Measurements from ENCODE around the gene ENO2.
"Not testable (repeated sequence)": the region's sequence is repeated elsewhere in the genome, so short reads cannot be mapped to it uniquely, and the experiment has no call there.

Gene ENO2

DNA sequence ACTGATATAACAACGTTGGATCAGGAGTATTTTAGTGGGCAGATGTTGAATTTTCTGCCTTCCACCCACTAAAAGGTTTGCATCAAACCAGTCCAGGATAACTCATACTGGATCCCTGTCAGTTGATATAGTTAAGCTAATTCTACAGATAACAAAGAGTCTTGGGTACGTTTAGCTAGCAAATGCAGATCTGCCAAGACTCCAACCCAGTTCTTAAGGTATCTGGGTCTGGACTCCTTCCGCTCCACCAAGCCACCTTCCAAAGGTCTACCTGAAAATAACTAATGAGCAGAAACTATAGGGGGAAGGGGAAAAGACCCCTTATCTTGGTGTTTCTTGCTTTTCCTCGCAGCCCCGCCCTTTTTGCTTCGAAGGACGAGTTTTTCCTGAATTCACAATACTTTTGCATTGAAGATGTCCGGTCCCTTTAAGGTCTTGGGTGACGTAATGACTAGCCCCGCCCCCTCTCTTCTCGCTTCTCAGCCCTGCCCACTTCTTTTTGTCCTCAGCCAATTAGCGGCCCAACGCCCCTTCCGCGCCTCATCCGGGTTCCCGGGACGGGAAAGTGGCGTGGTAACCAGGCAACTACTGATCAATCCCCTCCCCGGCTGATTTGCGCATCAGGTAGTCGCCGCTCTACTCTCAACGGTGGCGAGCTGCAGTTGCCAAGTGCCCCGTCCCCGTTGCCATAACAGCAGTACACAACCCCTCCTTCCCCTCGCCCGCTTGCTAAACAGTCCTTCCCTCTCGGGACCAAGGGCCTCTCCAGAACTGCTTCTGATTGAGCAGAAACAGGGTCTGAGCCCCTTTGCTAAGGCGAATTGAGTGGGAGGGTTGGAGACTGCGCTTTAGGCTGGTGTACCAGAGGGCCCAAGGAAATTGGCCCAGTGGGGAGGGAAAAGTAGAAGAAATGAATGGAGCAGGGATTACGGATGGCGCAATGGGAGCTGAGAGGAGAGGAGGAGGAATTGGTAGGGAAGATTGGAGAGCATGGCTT lies 9.8 kb upstream of the ENO2 start, which contains the start of gene LRRC23:
Gene LRRC23 (plus strand): TSS at position 543 of the 997 bp plus-strand sequence. CDS start 812 bp downstream, outside the sequence.
- no peak within 1 kb of the TSS for H3K4ac ChIP-seq (ENCODE audit: low read depth, low read length)
- H3K18ac ChIP-seq (ENCODE audit: low read length) = no peak within 1 kb of the TSS
- no peak within 1 kb of the TSS for H2BK5ac ChIP-seq (ENCODE audit: low read length)
- peak within 1 kb of the TSS; percentile 33 for H3K4me3 ChIP-seq (ENCODE audit: low read length)
- H3K56ac ChIP-seq (ENCODE audit: low read length) = peak within 1 kb of the TSS; percentile 78
- peak within 1 kb of the TSS; percentile 16 for H4K8ac ChIP-seq (ENCODE audit: low read depth, low read length)
- no peaks in the 10 kb centered on the region for H3K79me1 ChIP-seq (ENCODE audit: low read length)
- H3K79me2 ChIP-seq (ENCODE audit: control insufficient read depth, insufficient read depth, low read length) = no peaks in the 10 kb centered on the region
- no peak within 1 kb of the TSS for H4K5ac ChIP-seq (ENCODE audit: low read length)
- WGBS (ENCODE audit: extremely low coverage, insufficient coverage, low lambda C conversion rate) = no CpG with 5 or more reads among the region's 34 CpGs
- H3K27me3 ChIP-seq (ENCODE audit: insufficient read depth, low read length, poor library complexity) = no peaks in the 10 kb centered on the region
- H2BK15ac ChIP-seq (replicated peaks; ENCODE audit: low read depth) = peak within 1 kb of the TSS; percentile 4
- no peak within 1 kb of the TSS for H2BK120ac ChIP-seq (ENCODE audit: low read depth, low read length)
- no peak within 1 kb of the TSS for H2AK5ac ChIP-seq (ENCODE audit: low read length)
- peak within 1 kb of the TSS; percentile 61 for H3K4me2 ChIP-seq (ENCODE audit: low read length)
- peak within 1 kb of the TSS; percentile 6 for H3K27ac ChIP-seq (ENCODE audit: low read depth, low read length)
- H3K36me3 ChIP-seq (ENCODE audit: control insufficient read depth, insufficient read depth, low read length) = no peaks in the 10 kb centered on the region
- no peak within 1 kb of the TSS for H3K23ac ChIP-seq (ENCODE audit: low read length)
- peak within 1 kb of the TSS; percentile 69 for H3K9ac ChIP-seq (ENCODE audit: low read length)
- peaks cover 2% of the 10 kb centered on the region for H3K4me1 ChIP-seq (ENCODE audit: control insufficient read depth, low read depth, low read length)
- DNase-seq = peak; percentile 100

DNA sequence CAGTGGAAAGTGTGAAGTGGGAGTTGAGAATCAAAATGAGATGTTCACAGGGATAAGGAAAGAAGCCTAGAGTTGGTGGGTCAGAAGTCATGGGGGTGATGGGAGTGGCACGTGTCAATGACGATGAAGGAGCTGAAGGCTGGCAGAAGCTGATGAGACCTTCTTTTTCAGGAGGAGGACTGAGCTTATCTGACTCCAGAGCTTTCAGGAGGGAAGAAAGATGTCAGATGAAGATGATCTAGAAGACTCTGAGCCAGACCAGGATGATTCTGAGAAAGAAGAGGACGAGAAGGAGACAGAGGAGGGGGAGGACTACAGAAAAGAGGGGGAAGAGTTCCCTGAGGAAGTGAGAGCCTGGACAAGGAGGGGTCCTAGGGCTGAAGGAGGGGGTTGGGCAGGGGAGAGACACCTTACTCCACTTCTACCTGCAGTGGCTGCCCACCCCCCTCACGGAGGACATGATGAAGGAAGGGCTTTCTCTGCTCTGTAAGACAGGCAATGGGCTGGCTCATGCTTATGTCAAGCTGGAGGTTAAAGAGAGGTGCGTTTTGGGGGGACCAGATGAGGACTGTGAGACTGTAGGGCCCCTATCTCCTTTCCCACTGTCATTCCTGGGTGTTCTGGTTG lies 8.9 kb upstream of the ENO2 start:
- no peak for DNase-seq
- Histone ChIP-seq H2AK5ac (ENCODE audit: low read length) (no peak overlapping the region), H3K36me3 (ENCODE audit: control insufficient read depth, insufficient read depth, low read length) (no peaks in the 10 kb centered on the region), H2BK5ac (ENCODE audit: low read length) (no peak overlapping the region), H3K27ac (ENCODE audit: low read depth, low read length) (no peak overlapping the region), H2BK120ac (ENCODE audit: low read depth, low read length) (no peak overlapping the region), H3K9ac (ENCODE audit: low read length) (peak overlapping the region; percentile 69), H3K4me2 (ENCODE audit: low read length) (peak overlapping the region; percentile 61), H3K79me2 (ENCODE audit: control insufficient read depth, insufficient read depth, low read length) (no peaks in the 10 kb centered on the region), H4K8ac (ENCODE audit: low read depth, low read length) (no peak overlapping the region), H3K56ac (ENCODE audit: low read length) (peak overlapping the region; percentile 78), H3K18ac (ENCODE audit: low read length) (no peak overlapping the region), H2BK15ac (replicated peaks; ENCODE audit: low read depth) (no peak overlapping the region), H3K4me1 (ENCODE audit: control insufficient read depth, low read depth, low read length) (peaks cover 2% of the 10 kb centered on the region), H3K27me3 (ENCODE audit: insufficient read depth, low read length, poor library complexity) (no peaks in the 10 kb centered on the region), H3K79me1 (ENCODE audit: low read length) (no peaks in the 10 kb centered on the region), H4K5ac (ENCODE audit: low read length) (no peak overlapping the region), H3K4ac (ENCODE audit: low read depth, low read length) (no peak overlapping the region), H3K23ac (ENCODE audit: low read length) (no peak overlapping the region), H3K4me3 (ENCODE audit: low read length) (no peak overlapping the region)
- no CpG with 5 or more reads among the region's 5 CpGs for whole genome bisulfite sequencing (ENCODE audit: extremely low coverage, insufficient coverage, low lambda C conversion rate)

DNA sequence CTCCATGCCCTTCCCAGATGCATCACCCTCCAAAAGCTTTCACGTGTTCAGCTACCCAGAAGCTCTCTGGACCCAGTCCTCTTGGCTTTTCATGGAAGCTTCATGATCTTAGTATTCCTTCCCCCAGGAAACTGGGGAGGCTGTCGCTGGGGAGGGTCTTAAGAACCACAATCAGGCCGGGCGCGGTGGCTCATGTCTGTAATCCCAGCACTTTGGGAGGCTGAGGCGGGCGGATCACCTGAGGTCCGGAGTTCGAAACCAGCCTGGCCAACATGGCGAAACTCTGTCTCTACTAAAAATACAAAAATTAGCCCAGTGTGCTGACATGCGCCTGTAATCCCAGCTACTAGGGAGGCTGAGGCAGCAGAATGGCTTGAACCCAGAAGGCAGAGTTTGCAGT lies 6.2 kb upstream of the ENO2 start:
- not testable (repeated sequence) for H3K79me1 ChIP-seq (ENCODE audit: low read length); H4K5ac ChIP-seq (ENCODE audit: low read length); H2BK120ac ChIP-seq (ENCODE audit: low read depth, low read length); H2BK15ac ChIP-seq (replicated peaks; ENCODE audit: low read depth); H3K23ac ChIP-seq (ENCODE audit: low read length); H3K4ac ChIP-seq (ENCODE audit: low read depth, low read length); H3K79me2 ChIP-seq (ENCODE audit: control insufficient read depth, insufficient read depth, low read length); H3K4me2 ChIP-seq (ENCODE audit: low read length); H2AK5ac ChIP-seq (ENCODE audit: low read length); H3K27me3 ChIP-seq (ENCODE audit: insufficient read depth, low read length, poor library complexity); H3K36me3 ChIP-seq (ENCODE audit: control insufficient read depth, insufficient read depth, low read length); H2BK5ac ChIP-seq (ENCODE audit: low read length); H3K18ac ChIP-seq (ENCODE audit: low read length); H3K27ac ChIP-seq (ENCODE audit: low read depth, low read length); H3K4me1 ChIP-seq (ENCODE audit: control insufficient read depth, low read depth, low read length); H3K9ac ChIP-seq (ENCODE audit: low read length); DNase-seq; H3K56ac ChIP-seq (ENCODE audit: low read length); H4K8ac ChIP-seq (ENCODE audit: low read depth, low read length); H3K4me3 ChIP-seq (ENCODE audit: low read length)
- no CpG with 5 or more reads among the region's 11 CpGs for WGBS (ENCODE audit: extremely low coverage, insufficient coverage, low lambda C conversion rate)

DNA sequence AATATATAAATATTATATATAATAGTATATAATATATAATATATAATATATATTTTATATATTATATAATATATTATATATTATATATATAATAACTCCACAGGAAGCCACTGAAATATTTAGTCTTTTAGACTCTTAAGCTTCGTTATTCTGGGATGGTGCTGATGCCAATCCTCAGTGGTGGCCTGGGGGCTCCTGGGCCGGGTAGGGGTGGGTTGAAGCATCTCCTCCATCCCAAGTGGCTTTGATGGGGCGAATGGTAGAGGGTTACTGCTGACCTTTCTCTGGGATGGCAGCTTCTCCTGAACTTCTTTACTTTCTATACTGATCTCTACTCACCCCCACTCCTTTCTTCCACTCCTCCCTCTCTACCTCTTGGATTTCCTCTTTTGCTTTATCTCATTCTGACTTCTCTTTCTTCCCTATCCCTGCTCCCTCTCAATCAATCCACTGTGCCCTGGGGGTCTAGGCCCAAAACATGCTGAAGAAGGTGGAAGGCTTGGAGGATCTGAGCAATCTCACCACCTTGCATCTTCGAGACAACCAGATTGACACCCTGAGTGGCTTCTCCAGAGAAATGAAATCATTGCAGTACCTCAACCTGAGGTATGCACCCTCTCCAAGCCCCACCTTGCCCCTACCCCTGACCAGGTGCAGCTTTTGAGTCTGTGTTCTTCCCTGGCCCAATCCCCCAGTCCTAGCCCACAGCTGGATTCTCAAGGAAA lies 4.8 kb upstream of the ENO2 start:
- Histone ChIP-seq H4K8ac (ENCODE audit: low read depth, low read length) (no peak overlapping the region), H2BK15ac (replicated peaks; ENCODE audit: low read depth) (no peak overlapping the region), H3K79me2 (ENCODE audit: control insufficient read depth, insufficient read depth, low read length) (no peaks in the 10 kb centered on the region), H3K18ac (ENCODE audit: low read length) (no peak overlapping the region), H3K4me2 (ENCODE audit: low read length) (no peak overlapping the region), H3K9ac (ENCODE audit: low read length) (no peak overlapping the region), H3K27ac (ENCODE audit: low read depth, low read length) (no peak overlapping the region), H3K56ac (ENCODE audit: low read length) (no peak overlapping the region), H3K27me3 (ENCODE audit: insufficient read depth, low read length, poor library complexity) (no peaks in the 10 kb centered on the region), H3K23ac (ENCODE audit: low read length) (no peak overlapping the region), H2BK5ac (ENCODE audit: low read length) (no peak overlapping the region), H4K5ac (ENCODE audit: low read length) (no peak overlapping the region), H2BK120ac (ENCODE audit: low read depth, low read length) (no peak overlapping the region), H3K4me1 (ENCODE audit: control insufficient read depth, low read depth, low read length) (peaks cover 2% of the 10 kb centered on the region), H3K36me3 (ENCODE audit: control insufficient read depth, insufficient read depth, low read length) (no peaks in the 10 kb centered on the region), H2AK5ac (ENCODE audit: low read length) (no peak overlapping the region), H3K79me1 (ENCODE audit: low read length) (no peaks in the 10 kb centered on the region), H3K4me3 (ENCODE audit: low read length) (no peak overlapping the region), H3K4ac (ENCODE audit: low read depth, low read length) (no peak overlapping the region)
- no peak for DNase-seq
- no CpG with 5 or more reads among the region's 4 CpGs for WGBS (ENCODE audit: extremely low coverage, insufficient coverage, low lambda C conversion rate)

DNA sequence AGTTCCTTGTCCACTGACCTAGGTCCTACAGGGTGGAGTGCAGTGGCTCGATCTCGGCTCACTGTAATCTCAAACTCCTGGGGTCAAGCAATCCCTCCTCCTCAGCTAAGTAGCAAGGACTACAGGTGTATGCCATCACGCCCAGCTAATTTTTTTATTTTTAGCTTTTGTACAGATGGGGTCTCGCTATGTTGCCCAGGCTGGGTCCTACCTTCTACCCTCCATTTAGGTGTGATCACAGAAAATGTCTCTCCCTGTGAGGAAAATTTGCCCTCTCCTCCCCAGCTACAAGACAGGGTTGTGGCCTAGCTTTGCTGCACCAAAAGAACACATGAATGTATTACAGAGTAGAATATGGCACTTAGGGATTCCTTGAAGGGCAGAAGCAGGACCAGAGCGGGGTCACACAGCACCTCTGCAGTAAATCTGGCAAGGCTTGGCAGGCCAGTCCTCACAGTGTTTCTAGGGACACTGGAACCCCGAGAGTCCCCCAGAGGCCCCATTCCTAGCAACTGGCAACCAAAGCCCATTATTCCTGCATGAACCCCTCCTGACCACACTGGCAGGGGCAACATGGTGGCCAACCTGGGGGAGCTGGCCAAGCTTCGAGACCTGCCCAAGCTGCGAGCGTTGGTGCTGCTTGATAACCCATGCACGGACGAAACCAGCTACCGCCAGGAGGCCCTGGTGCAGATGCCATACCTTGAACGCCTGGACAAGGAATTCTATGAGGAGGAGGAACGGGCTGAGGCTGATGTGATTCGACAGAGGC lies 2.0 kb upstream of the ENO2 start:
- no peaks in the 10 kb centered on the region for H3K36me3 ChIP-seq (ENCODE audit: control insufficient read depth, insufficient read depth, low read length)
- H3K9ac ChIP-seq (ENCODE audit: low read length) = no peak overlapping the region
- H3K27me3 ChIP-seq (ENCODE audit: insufficient read depth, low read length, poor library complexity) = no peaks in the 10 kb centered on the region
- H3K27ac ChIP-seq (ENCODE audit: low read depth, low read length) = no peak overlapping the region
- H3K79me1 ChIP-seq (ENCODE audit: low read length) = peaks cover 3% of the 10 kb centered on the region
- no peak overlapping the region for H3K18ac ChIP-seq (ENCODE audit: low read length)
- H3K79me2 ChIP-seq (ENCODE audit: control insufficient read depth, insufficient read depth, low read length) = no peaks in the 10 kb centered on the region
- H2BK120ac ChIP-seq (ENCODE audit: low read depth, low read length) = no peak overlapping the region
- H2BK15ac ChIP-seq (replicated peaks; ENCODE audit: low read depth) = no peak overlapping the region
- no peak overlapping the region for H4K5ac ChIP-seq (ENCODE audit: low read length)
- no peak overlapping the region for H3K23ac ChIP-seq (ENCODE audit: low read length)
- no peak overlapping the region for H3K4me2 ChIP-seq (ENCODE audit: low read length)
- H2AK5ac ChIP-seq (ENCODE audit: low read length) = no peak overlapping the region
- no peak overlapping the region for H3K4ac ChIP-seq (ENCODE audit: low read depth, low read length)
- no peak overlapping the region for H3K56ac ChIP-seq (ENCODE audit: low read length)
- no CpG with 5 or more reads among the region's 15 CpGs for WGBS (ENCODE audit: extremely low coverage, insufficient coverage, low lambda C conversion rate)
- H4K8ac ChIP-seq (ENCODE audit: low read depth, low read length) = no peak overlapping the region
- DNase-seq = no peak
- H3K4me3 ChIP-seq (ENCODE audit: low read length) = no peak overlapping the region
- H2BK5ac ChIP-seq (ENCODE audit: low read length) = no peak overlapping the region
- peaks cover 5% of the 10 kb centered on the region for H3K4me1 ChIP-seq (ENCODE audit: control insufficient read depth, low read depth, low read length)
